DND-41 (cell line): ENCODE measurements around the gene BCKDHB.

Experiments used
- EZH2 ChIP-seq: IDR thresholded peaks from 3 replicates; pipeline ENCODE4 v1.6.1; 2012; ENCODE audit warnings: borderline replicate concordance, low read depth, mild to moderate bottlenecking, moderate library complexity, low read length, inconsistent platforms; ENCODE audit not compliant: severe bottlenecking
- TF ChIP-seq, protein P1 (sequence below): IDR thresholded peaks from 2 replicates; pipeline ENCODE4 v1.5.1; 2012; ENCODE audit warnings: borderline replicate concordance, low read length, moderate library complexity, mild to moderate bottlenecking; ENCODE audit not compliant: poor library complexity, severe bottlenecking; ENCODE audit errors: extremely low read depth

DNA sequence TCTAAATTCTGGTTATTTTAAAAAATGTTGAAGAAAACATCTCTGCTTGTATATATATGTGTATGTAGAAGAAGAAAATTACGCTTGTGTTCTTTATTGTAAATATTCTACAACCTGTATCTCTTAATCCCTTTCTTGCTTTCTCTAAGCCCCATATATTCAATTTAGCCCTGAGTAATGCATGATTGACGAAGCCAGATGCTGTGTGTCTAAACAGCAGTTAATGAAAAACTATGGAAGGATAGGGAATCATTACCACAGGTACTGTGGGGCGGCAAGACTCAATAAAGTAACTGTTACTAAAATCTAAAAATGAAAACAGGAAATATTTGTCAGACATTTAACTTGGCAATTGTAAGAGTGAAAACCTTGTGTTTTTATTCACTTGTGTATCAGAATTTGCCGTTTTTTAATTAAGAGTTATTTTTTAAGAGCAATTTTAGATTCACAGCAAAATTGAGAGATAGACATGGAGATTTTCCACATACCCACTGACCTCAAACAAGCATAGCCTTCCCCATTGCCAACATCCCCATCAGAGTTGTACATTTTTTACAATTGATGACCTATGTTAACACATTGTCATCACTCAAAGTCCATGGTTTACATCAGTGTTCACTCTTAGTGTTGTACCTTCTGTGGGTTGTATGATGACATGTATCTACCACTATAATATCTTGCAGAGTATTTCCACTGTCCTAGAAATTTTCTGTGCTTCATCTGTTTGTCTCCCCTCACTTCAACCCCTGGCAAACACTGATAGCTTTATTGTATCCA, 76.7 kb downstream of the BCKDHB start:
- TF ChIP-seq EZH2: no peak
- TF ChIP-seq, protein P1, sequence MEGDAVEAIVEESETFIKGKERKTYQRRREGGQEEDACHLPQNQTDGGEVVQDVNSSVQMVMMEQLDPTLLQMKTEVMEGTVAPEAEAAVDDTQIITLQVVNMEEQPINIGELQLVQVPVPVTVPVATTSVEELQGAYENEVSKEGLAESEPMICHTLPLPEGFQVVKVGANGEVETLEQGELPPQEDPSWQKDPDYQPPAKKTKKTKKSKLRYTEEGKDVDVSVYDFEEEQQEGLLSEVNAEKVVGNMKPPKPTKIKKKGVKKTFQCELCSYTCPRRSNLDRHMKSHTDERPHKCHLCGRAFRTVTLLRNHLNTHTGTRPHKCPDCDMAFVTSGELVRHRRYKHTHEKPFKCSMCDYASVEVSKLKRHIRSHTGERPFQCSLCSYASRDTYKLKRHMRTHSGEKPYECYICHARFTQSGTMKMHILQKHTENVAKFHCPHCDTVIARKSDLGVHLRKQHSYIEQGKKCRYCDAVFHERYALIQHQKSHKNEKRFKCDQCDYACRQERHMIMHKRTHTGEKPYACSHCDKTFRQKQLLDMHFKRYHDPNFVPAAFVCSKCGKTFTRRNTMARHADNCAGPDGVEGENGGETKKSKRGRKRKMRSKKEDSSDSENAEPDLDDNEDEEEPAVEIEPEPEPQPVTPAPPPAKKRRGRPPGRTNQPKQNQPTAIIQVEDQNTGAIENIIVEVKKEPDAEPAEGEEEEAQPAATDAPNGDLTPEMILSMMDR: no peak
